Heart right ventricle (tissue), 16 donors: ENCODE results near the gene SLC25A48. TPM values are rescaled to one million over a fixed set of nuclear protein-coding genes. Genes with fewer than 3 reads are reported as not detected.
A peak's percentile ranks its signal among the peaks of the same experiment; 100 is the strongest.
"Not testable (repeated sequence)": the region's sequence is repeated elsewhere in the genome, so short reads cannot be mapped to it uniquely, and the experiment has no call there.

ENCODE experiments used
- ATAC-seq, 8 donors: fragments of 200-7000 bp; cut with Tn5 transposase; one replicate each; pipeline ENCODE4 v1.9.1; 2020; ENCODE audit warnings: mild to moderate bottlenecking in 8 of 8, moderate library complexity in 8 of 8, moderate number of reproducible peaks in 1 of 8
- DNase-seq, 2 donors: peaks; one replicate each; pipeline ENCODE4 v3.0.0-alpha.2; 2020
- H3K27ac ChIP-seq, 10 donors: fragments of 200-600 bp; sonication (generic) in 2 of 10; one replicate each; pipeline versions ENCODE4 v1.5.0 to v1.8.0; 2020 to 2022; ENCODE audit warnings: mild to moderate bottlenecking in 3 of 10
- H3K27me3 ChIP-seq, 7 donors: fragments of 200-600 bp; one replicate each; pipeline ENCODE4 v1.8.0; 2021 to 2022; ENCODE audit warnings: mild to moderate bottlenecking in 2 of 7
- H3K36me3 ChIP-seq, 9 donors: fragments of 200-600 bp; sonication (generic) in 1 of 9; one replicate each; pipeline versions ENCODE4 v1.5.0 to v1.8.0; 2020 to 2022; ENCODE audit warnings: mild to moderate bottlenecking in 2 of 9
- H3K4me1 ChIP-seq, 9 donors: fragments of 200-600 bp; sonication (generic) in 1 of 9; one replicate each; pipeline versions ENCODE4 v1.5.0 to v1.8.0; 2020 to 2022; ENCODE audit warnings: mild to moderate bottlenecking in 4 of 9
- H3K4me3 ChIP-seq, 10 donors: fragments of 200-600 bp; sonication (generic) in 2 of 10; one replicate each; pipeline versions ENCODE4 v1.5.0 to v1.8.0; 2020 to 2022; ENCODE audit warnings: mild to moderate bottlenecking in 7 of 10, moderate library complexity in 2 of 10
- H3K9me3 ChIP-seq, 11 donors: fragments of 200-600 bp in 10 of 11; sonication (generic) in 2 of 11; one replicate each; pipeline versions ENCODE4 v1.5.0 to v1.8.0; 2013 to 2022; ENCODE audit warnings: mild to moderate bottlenecking in 2 of 11, control low read depth in 1 of 11, moderate library complexity in 1 of 11
- CTCF ChIP-seq, 9 donors: fragments of 200-600 bp; sonication (generic) in 2 of 9; IDR thresholded peaks; one replicate each; pipeline versions ENCODE4 v1.5.0 to v1.8.0; 2021 to 2022; ENCODE audit warnings: antibody characterized with exemption in 9 of 9, mild to moderate bottlenecking in 5 of 9, moderate library complexity in 1 of 9
- WGBS, 2 donors: extraction: QIAGEN DNeasy Blood & Tissue Kit; methylation state at CpG; one replicate each; pipeline ENCODE4 v1.1.7; 2013; ENCODE audit warnings: inconsistent platforms in 1 of 2; 5-methylcytosine and 5-hydroxymethylcytosine counted together
- intact Hi-C, 10 donors: fragments of 100-400 bp; cut with DNase I; formaldehyde crosslinking; loops; one replicate each; pipeline versions ENCODE4 v1.11.1 to v1.14.2; 2022
- polyA plus RNA-seq, 2 donors: library from polyadenylated mRNA; stranded (reverse); fragments of 200-250 nt; gene quantifications; one replicate each; pipeline ENCODE4 v1.2.3, GENCODE V29; 2013
- total RNA-seq, 10 donors: library from RNA; stranded (reverse); fragmentation: NEBNext Ultra II Directional in 3 of 10; extraction: Animal tissue kit (Norgen Biotek cat#: 25700) in 3 of 10; gene quantifications; one replicate each; pipeline versions ENCODE4 v1.2.1 to v1.2.4, GENCODE V29; 2021 to 2023
- donor health status: Arrhythmogenic right ventricular cardiomyopathy.
- donor health status: ischemic (EF 13 %, LVEDD 7.1; RV severe dilation, severe dysfunction).
- donor health status: healthy with polysubstance abuse.
- donor health status: DM: no; HTN: yes; CAD: no.
- donor health status: DM: no; HTN: no; CAD: no.
- donor health status: ischemic (EF 25% LVEDD 6.9; RV normal size, moderate dysfunction).
- donor health status: ischemic (EF 25% LVEDD 5.7; RV mildly dilated, moderate dysfunction).
- donor health status: healthy.
- donor health status: DM: yes; HTN: yes; CAD: no.
- donor health status: Ischemic cardiomyopathy.
- donor health status: ischemic (EF 35%, LVEDD 5.7; RV mildly dilated, moderate dysfunction).
- donor health status: nonischemic (EF 11% LVEDD 7.7; RV severe dilation, severe dysfunction).
- donor health status: DM: yes; HTN: yes; CAD: no.
- donor health status: PGD.
- donor health status: ischemic (EF 29% LVEDD 5.4; RV normal size, mild dysfunction).
- donor health status: nonischemic (EF 23%, LVEDD 6.1; RV moderate dilation, normal function).

SLC25A48 gene
- total and polyA plus RNA-seq, 12 donors = 0.16 to 10.8 (median 0.25) TPM; not detected in 7

- H3K4me3 ChIP-seq = peak overlapping the region; percentile 1 to 49 (median 44)
- no peaks in the 10 kb centered on the region for H3K36me3 ChIP-seq
- H3K27me3 ChIP-seq = peaks cover 10 to 74% (median 59%) of the 10 kb centered on the region in 7 donors
- TF ChIP-seq CTCF (IDR thresholded peaks at IDR 0.05) = peak in 6 of 9 donors; percentile 21 to 71 (median 59)
- DNase-seq (no peak), ATAC-seq (peak in 7 of 8 donors; percentile 8 to 72 (median 19))
- peaks cover 0 to 14% (median 12%) of the 10 kb centered on the region in 9 donors for H3K4me1 ChIP-seq
- 31 to 36% methylated on average over 16 of the region's 16 CpGs for WGBS, 2 donors
- no peak overlapping the region for H3K27ac ChIP-seq
- intact Hi-C loops = loop anchor here in 5 of 10 donors (5.0 to 10.0 kb wide), 4 partner anchors 272 to 372 kb away; no protein-coding TSS in a partner anchor
- peaks cover 0 to 7% (median 0%) of the 10 kb centered on the region in 11 donors for H3K9me3 ChIP-seq
These were observed 363 bp upstream of the SLC25A48 start for GRCh38 chr5:135833961-135834638.

GRCh38 chr5:135835766-135836165, 1.3 kb downstream of the SLC25A48 start:
- TF ChIP-seq CTCF (IDR thresholded peaks at IDR 0.05) = no peak
- H3K27ac ChIP-seq = no peak overlapping the region
- H3K27me3 ChIP-seq = peaks cover 10 to 74% (median 56%) of the 10 kb centered on the region in 7 donors
- peaks cover 0 to 14% (median 12%) of the 10 kb centered on the region in 9 donors for H3K4me1 ChIP-seq
- H3K9me3 ChIP-seq = peaks cover 0 to 7% (median 0%) of the 10 kb centered on the region in 11 donors
- intact Hi-C loops = loop anchor here in 3 of 10 donors (10.0 kb wide), 2 partner anchors 361 to 371 kb away; no protein-coding TSS in a partner anchor
- H3K36me3 ChIP-seq = no peaks in the 10 kb centered on the region
- ATAC-seq (no peak), DNase-seq (no peak)
- no peak overlapping the region for H3K4me3 ChIP-seq
- WGBS, 2 donors = 43 to 55% methylated on average over 7 of the region's 7 CpGs

GRCh38 chr5:135838395-135838794, 3.9 kb downstream of the SLC25A48 start:
- not testable (repeated sequence) for H3K4me3 ChIP-seq, ATAC-seq, H3K36me3 ChIP-seq, H3K9me3 ChIP-seq, H3K27ac ChIP-seq, DNase-seq
- intact Hi-C loops = loop anchor here in 3 of 10 donors (10.0 kb wide), 2 partner anchors 364 to 374 kb away; no protein-coding TSS in a partner anchor
- Histone ChIP-seq H3K4me1 (peaks cover 0 to 17% (median 12%) of the 10 kb centered on the region in 9 donors), H3K27me3 (peaks cover 10 to 71% (median 46%) of the 10 kb centered on the region in 7 donors)

GRCh38 chr5:135839566-135839965, 5.1 kb downstream of the SLC25A48 start:
- peaks cover 0 to 7% (median 0%) of the 10 kb centered on the region in 11 donors for H3K9me3 ChIP-seq
- DNase-seq = no peak
- no peaks in the 10 kb centered on the region for H3K36me3 ChIP-seq

More at GRCh38 chr5:135839566-135839965, 5.1 kb downstream of the SLC25A48 start:
- Histone ChIP-seq H3K27ac (no peak overlapping the region), H3K27me3 (peaks cover 7 to 61% (median 34%) of the 10 kb centered on the region in 7 donors), H3K4me1 (peaks cover 0 to 11% (median 6%) of the 10 kb centered on the region in 9 donors), H3K4me3 (no peak overlapping the region)
- intact Hi-C loops = loop anchor here in 3 of 10 donors (10.0 kb wide), 2 partner anchors 365 to 375 kb away; no protein-coding TSS in a partner anchor
- TF ChIP-seq CTCF (IDR thresholded peaks at IDR 0.05) = no peak
- ATAC-seq = no peak
- 73 to 75% methylated on average over 4 of the region's 4 CpGs for WGBS, 2 donors
